Adrenal gland (tissue), 12 donors: Measurements from ENCODE around the gene ITGB3. TPM values are rescaled to one million over a fixed set of nuclear protein-coding genes. Genes with fewer than 3 reads are reported as not detected.

Source experiments
- DNase-seq, 7 donors: peaks; one replicate each; pipeline ENCODE4 v3.0.0-alpha.2; 2019 to 2020
- H3K27ac ChIP-seq, 5 donors: fragments of 200-600 bp; sonication (generic) in 4 of 5; 1 replicate in 3 of 5; 2 replicates in 2 of 5; pipeline versions ENCODE4 v1.5.1 to v1.8.0; 2016 to 2020; ENCODE audit warnings: mild to moderate bottlenecking in 1 of 5
- H3K27me3 ChIP-seq: fragments of 200-600 bp; 2 replicates; pipeline ENCODE4 v1.8.0; 2021
- H3K36me3 ChIP-seq, 2 donors: fragments of 200-600 bp; replicated peaks in 1 of 2; 1 replicate in 1 of 2; 2 replicates in 1 of 2; pipeline versions ENCODE4 v1.5.1 to v1.8.0; 2018 to 2022
- H3K4me1 ChIP-seq, 2 donors: fragments of 200-600 bp; replicated peaks in 1 of 2; 1 replicate in 1 of 2; 2 replicates in 1 of 2; pipeline versions ENCODE4 v1.5.1 to v1.8.0; 2018 to 2021
- H3K4me3 ChIP-seq, 4 donors: fragments of 200-600 bp; sonication (generic) in 3 of 4; one replicate each; pipeline ENCODE4 v1.5.1; 2016 to 2018
- H3K9me3 ChIP-seq, 3 donors: fragments of 200-600 bp; sonication (generic) in 1 of 3; replicated peaks in 1 of 3; 1 replicate in 2 of 3; 2 replicates in 1 of 3; pipeline versions ENCODE4 v1.5.1 to v1.8.0; 2016 to 2021
- CTCF ChIP-seq, 6 experiments: fragments of 450-650 bp in 4 of 6; fragments of 200-600 bp in 2 of 6; sonication (generic) in 1 of 6; IDR thresholded peaks; 1 replicate in 5 of 6; 2 replicates in 1 of 6; pipeline versions ENCODE4 v1.5.1 to v1.8.0; 2016 to 2021; ENCODE audit warnings: antibody characterized with exemption in 6 of 6, mild to moderate bottlenecking in 2 of 6, moderate library complexity in 1 of 6
- POLR2A ChIP-seq, 2 donors: fragments of 450-650 bp; IDR thresholded peaks; one replicate each; pipeline ENCODE4 v1.6.1; 2017; ENCODE audit warnings: antibody characterized with exemption in 2 of 2, mild to moderate bottlenecking in 2 of 2, moderate library complexity in 1 of 2
- WGBS, 4 donors: extraction: QIAGEN DNeasy Blood & Tissue Kit in 2 of 4; methylation state at CpG; one replicate each; pipeline versions ENCODE4 v1.1.5 to v1.1.7; 2013 to 2017; 5-methylcytosine and 5-hydroxymethylcytosine counted together
- intact Hi-C, 2 donors: fragments of 100-400 bp; cut with DNase I; formaldehyde crosslinking; loops; one replicate each; pipeline versions ENCODE4 v1.14.1 to v1.15.0; 2022 to 2023
- polyA plus RNA-seq, 3 donors: library from polyadenylated mRNA; stranded (reverse); fragments of 200-250 nt in 2 of 3; fragments of 350-450 nt in 1 of 3; fragmentation: Illumina TruSeq in 1 of 3; extraction: RNeasy Lipid Tissue Mini Kit (QIAGEN cat#74804) in 1 of 3; gene quantifications; one replicate each; pipeline ENCODE4 v1.2.3, GENCODE V29; 2013 to 2014
- total RNA-seq, 9 donors: library from RNA; depleted of rRNA in 4 of 9; stranded (reverse); fragments of >200 nt in 4 of 9; fragments of 120-200 nt in 1 of 9; fragmentation: NEBNext Ultra II Directional in 1 of 9; extraction: Animal tissue kit (Norgen Biotek cat#: 25700) in 1 of 9; gene quantifications; one replicate each; pipeline versions ENCODE4 v1.1.0 to v1.2.4, GENCODE V29; 2013 to 2023
- donor health status: healthy with polysubstance abuse.
- donor health status: Bipolar disorder and iron deficiency.
- donor health status: DM: yes; HTN: yes; CAD: no.
- donor health status: DM: no; HTN: no; CAD: no.
- donor health status: DM: no; HTN: no; CAD: no.
- donor health status: DM: yes; HTN: yes; CAD: no.

The ITGB3 gene
- total and polyA plus RNA-seq, 12 donors = 0.12 to 3.7 (median 1.5) TPM

DNA sequence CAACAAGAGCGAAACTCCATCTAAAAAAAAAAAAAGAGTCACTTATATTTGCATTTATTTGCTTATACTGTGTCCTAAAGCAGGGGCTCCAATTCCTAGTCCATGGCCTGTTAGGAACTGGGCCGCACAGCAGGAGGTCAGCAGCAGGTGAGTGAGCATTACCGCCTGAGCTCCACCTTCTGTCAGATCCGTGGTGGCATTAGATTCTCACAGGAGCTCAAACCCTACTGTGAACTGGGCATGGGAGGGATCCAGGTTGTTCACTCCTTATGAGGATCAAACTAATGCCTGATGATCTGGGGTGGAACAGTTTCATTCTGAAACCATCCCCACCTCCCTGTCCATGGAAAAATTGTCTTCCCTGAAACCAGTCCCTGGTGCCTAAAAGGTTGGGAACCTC, 24.9 kb downstream of the ITGB3 start:
- intact Hi-C loops = no loop called here
- Histone ChIP-seq H3K36me3 (no peaks in the 10 kb centered on the region), H3K4me3 (no peak overlapping the region), H3K27ac (peak overlapping the region in 4 of 5 donors; percentile 8 to 70 (median 42)), H3K9me3 (no peaks in the 10 kb centered on the region), H3K4me1 (peaks cover 9 to 50% of the 10 kb centered on the region in 2 donors), H3K27me3 (no peaks in the 10 kb centered on the region)
- TF ChIP-seq CTCF (IDR thresholded peaks at IDR 0.05) (no peak), POLR2A (IDR thresholded peaks at IDR 0.05) (no peak)
- WGBS, 4 donors = 86 to 96% (median 91%) methylated on average over 4 of the region's 4 CpGs
- DNase-seq = no peak

- H3K27ac ChIP-seq = peak overlapping the region in 4 of 5 donors; percentile 13 to 70 (median 42)
- H3K36me3 ChIP-seq = no peaks in the 10 kb centered on the region
- 48 to 68% (median 64%) methylated on average over 10 of the region's 10 CpGs for WGBS, 4 donors
- peaks cover 9 to 50% of the 10 kb centered on the region in 2 donors for H3K4me1 ChIP-seq
- peak in 4 of 7 donors; percentile 29 to 71 (median 36) for DNase-seq
- no peak for TF ChIP-seq POLR2A (IDR thresholded peaks at IDR 0.05)
- no peak for TF ChIP-seq CTCF (IDR thresholded peaks at IDR 0.05)
- no peaks in the 10 kb centered on the region for H3K27me3 ChIP-seq
- intact Hi-C loops = no loop called here
- no peak overlapping the region for H3K4me3 ChIP-seq
- no peaks in the 10 kb centered on the region for H3K9me3 ChIP-seq
Measured at GRCh38 chr17:47279062-47279801, 25.6 kb downstream of the ITGB3 start.

DNA sequence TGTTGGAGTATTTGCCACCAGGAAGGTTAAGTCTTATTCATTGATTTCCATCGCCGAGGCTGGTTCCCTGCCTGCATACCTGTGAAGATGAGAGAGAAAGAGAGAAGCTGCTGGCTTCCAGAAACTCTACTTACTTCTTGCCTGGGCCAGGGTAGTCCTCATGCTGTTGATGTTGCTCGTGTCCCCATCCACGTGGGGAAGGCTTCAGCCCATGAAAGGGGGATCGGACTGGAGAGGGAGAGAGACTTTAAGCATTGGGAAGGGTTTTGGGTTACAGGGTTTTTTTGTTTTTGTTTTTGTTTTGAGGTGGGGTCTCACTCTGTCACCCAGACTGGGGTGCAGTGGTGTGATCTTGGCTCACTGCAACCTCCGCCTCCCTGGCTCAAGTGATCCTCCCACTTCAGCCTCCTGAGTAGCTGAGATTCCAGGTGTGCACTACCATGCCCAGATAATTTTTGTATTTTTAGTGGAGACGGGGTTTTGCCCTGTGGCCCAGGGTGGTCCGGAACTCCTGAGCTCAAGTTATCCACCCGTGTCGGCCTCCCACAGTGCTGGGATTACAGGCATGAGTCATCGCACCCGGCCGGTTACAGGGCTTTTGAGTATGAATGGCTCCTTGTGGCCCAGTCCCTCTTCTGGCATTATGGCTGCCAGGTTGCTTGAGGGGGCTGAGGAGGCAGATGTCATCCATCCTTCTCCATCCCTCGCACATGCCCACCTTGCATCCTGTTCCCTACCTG, 26.6 kb downstream of the ITGB3 start:
- Histone ChIP-seq H3K4me3 (no peak overlapping the region), H3K9me3 (no peaks in the 10 kb centered on the region), H3K36me3 (no peaks in the 10 kb centered on the region), H3K4me1 (peaks cover 9 to 45% of the 10 kb centered on the region in 2 donors), H3K27me3 (no peaks in the 10 kb centered on the region), H3K27ac (peak overlapping the region in 3 of 5 donors; percentile 13 to 70 (median 57))
- no peak for TF ChIP-seq CTCF (IDR thresholded peaks at IDR 0.05)
- 89 to 95% (median 91%) methylated on average over 9 to 14 of the region's 14 CpGs for WGBS, 4 donors
- intact Hi-C loops = no loop called here
- no peak for DNase-seq

- Histone ChIP-seq H3K9me3 (no peaks in the 10 kb centered on the region), H3K36me3 (no peaks in the 10 kb centered on the region), H3K4me3 (no peak overlapping the region), H3K27me3 (no peaks in the 10 kb centered on the region), H3K27ac (no peak overlapping the region), H3K4me1 (peaks cover 8 to 35% of the 10 kb centered on the region in 2 donors)
- intact Hi-C loops = no loop called here
- DNase-seq = no peak
- WGBS, 4 donors = 86 to 92% (median 88%) methylated on average over 6 of the region's 6 CpGs
- TF ChIP-seq CTCF (IDR thresholded peaks at IDR 0.05) (no peak), POLR2A (IDR thresholded peaks at IDR 0.05) (no peak)
Measured at GRCh38 chr17:47281216-47281615, 27.6 kb downstream of the ITGB3 start.
